DMS114 treated with DMSO at 0.1 percent for 48 hours (cell line): ENCODE measurements around the gene XPR1.
"Not testable (repeated sequence)": the region's sequence is repeated elsewhere in the genome, so short reads cannot be mapped to it uniquely, and the experiment has no call there.

Source experiments
- DNase-seq: peaks from one replicate; lab custom pipeline; 2025; ENCODE audit not compliant: unreplicated experiment; lab: John Stamatoyannopoulos, UW

Gene XPR1

GRCh38 chr1:180643693-180644092 lies 11.9 kb downstream of the XPR1 start:
- no peak for DNase-seq

DNA sequence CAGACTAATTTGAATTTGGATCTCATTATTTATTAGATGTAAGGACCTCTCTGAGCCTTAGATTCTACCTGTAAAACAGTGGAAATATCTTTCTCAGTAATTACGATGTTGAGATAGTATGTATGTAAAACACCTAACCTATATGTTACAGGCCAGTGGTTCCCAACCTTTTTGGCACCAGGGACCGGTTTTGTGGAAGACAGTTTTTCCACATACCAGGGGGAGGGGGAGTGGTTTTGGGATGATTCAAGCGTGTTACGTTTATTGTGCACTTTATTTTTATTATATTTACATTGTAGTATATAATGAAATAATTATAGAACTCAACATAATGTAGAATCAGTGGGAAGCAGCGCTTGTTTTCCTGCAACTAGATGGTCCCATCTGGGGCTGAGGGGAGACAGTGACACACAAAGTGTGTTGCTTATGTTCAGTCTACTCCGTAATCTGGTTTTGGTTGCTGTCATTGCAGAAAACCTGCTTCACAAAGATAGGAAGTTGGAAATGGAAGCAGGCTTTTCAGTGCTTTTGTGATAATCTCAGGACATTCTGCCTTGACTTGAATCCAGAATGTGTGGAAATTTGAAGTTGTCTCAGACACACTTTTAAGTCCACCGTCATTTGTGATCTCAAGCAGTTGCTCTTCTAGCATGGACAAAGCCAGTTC lies 12.8 kb downstream of the XPR1 start:
- DNase-seq, result no peak

GRCh38 chr1:180645261-180645660 lies 13.4 kb downstream of the XPR1 start:
- not testable (repeated sequence) for DNase-seq

DNA sequence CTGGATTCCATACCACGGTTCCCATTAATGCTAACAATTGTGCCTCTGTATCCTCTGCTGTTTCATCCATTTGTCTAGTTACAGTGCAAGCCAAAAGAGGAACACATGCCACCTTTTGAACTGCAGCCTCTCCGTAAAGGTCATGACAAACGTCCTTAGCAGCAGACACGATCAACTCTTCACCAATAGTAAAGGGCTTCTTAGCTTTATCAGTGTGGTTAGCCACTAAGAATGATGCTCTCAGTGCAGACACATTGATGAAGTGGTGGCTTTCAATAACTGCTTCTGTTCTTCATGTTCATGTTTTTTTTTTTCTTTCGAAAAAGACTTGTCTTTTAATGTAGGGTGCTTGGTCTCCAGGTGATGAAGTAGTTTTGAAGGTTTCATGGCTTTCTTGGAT lies 14.3 kb downstream of the XPR1 start:
- no peak for DNase-seq

- DNase-seq, result no peak
Observed at GRCh38 chr1:180646547-180646946, 14.7 kb downstream of the XPR1 start.

DNA sequence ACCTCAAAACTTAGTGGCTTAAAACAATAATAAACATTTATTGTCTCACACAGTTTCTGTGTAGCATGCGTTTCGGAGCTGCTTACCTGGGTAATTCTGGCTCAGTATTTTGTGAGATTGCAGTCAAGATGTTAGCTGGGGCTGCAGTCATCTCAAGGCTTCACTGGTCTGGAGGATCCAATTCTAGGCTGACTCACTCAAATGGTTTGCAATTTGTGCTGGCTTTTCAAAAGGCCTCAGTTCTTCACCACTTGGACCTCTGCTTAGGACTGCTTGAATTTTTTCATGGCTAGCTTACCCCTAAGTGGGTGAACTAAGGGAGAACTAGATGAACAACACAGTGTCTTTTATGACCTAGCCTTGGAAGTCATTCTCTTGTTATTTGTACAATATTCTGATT lies 21.0 kb downstream of the XPR1 start:
- no peak for DNase-seq

- no peak for DNase-seq
Observed at GRCh38 chr1:180662709-180663108, 30.9 kb downstream of the XPR1 start.

- no peak for DNase-seq
Observed at GRCh38 chr1:180670681-180671080, 38.9 kb downstream of the XPR1 start.

DNA sequence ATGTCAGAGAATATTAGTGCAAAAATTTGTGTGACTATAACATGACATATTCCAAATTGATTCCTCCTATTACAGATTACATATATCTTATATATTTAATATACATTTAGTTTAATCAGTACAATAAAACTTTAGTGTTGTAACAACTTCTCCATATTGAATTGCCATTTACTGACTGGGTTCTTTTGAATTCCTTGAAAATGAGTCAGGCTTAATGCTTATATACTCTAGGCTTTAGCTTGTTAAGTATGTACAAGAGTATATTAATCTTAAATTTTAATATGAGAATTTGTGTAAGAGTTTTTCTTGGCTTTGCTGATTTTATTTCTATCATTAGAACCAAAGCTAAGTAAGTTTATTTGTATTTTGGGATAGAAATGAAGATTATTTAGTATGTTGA lies 40.3 kb downstream of the XPR1 start:
- DNase-seq, result no peak

GRCh38 chr1:180672505-180672904 lies 40.7 kb downstream of the XPR1 start:
- no peak for DNase-seq

DNA sequence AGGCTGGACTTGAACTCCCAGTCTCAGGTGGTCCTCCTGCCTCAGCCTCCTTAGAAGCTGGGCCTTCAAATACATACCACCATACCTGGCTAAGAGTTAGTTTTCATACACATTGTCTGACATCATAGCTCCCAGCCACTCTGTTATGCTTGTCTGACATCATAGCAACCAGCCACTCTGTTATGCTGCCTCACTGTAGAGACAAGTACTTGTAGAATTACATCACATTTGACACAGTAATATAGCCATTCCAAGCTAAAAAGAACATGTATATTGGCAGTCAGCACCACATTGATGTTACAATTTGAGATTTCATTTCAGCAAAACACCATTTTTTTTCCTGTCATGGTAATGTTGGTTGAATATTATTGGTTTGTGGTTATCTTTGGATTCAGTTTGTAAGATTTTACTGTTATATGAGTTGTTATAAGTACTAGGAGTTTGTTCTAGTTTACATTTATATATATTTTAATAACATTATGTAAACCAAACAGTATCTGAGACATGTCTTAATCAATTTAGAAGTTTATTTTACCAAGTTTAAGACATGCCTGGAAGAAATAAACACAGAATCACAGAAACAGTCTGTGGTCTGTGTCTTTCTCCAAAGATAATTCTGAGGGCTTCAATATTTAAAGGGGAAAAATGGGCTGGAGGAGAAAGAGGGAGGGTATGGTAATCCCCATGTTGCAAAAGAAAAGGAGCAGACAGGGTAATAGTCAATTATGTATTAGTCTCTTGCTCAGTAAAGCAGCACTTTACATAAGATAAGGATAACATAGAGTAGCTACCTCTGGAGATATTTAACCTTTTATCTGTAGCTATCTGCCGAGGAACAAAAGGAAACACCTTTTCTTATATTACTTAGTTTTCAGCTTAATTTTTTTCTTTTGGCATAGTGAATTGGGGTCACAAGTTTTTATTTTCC lies 43.0 kb downstream of the XPR1 start:
- DNase-seq, result no peak

DNA sequence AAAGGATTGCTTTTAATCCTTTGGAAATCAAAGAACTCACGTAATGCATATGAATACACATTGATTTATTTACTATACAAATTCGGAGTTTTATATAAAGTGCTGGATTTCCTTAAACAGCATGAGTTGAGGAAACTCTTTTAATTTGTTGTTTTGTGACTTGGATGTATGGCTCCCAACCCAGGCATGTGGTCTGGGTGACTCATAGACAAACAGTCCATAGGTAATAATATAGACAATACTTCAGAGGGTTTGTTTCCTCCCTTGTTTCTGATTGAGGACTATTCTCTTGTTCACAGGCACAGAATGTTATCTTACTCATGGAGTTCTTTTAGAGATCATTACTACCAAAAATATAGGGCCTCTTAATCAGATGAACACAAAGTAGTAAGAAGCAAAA lies 43.8 kb downstream of the XPR1 start:
- no peak for DNase-seq

GRCh38 chr1:180680558-180681144 lies 48.8 kb downstream of the XPR1 start:
- no peak for DNase-seq

GRCh38 chr1:180683117-180683516 lies 51.3 kb downstream of the XPR1 start:
- DNase-seq, result not testable (repeated sequence)

DNA sequence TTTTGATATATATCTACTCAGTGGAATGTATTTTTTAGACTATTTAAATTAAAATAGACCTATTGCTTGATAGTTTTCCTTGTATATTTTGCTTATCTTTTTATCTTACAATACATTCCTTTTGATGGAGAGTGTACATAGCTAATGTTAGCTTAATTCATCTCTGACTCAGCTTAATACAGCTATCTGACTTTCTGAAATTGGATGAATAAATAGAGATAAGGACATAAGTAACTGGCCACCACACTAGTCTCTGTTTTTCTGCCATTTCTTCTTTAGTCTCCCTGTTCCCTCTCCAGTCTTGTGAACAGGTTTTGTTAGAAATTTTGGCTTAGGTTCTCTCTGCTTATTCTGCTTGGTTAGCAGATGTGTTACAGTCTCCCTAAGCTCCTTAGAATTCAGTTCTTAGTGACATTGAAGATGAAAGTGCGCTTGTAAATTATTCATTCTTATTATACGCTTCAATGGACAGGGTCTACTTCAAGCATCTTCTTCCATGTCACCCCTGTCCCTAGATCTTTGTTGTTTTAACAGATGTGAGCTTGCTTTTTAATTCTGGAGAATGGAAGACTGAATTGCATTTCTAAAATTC lies 59.6 kb downstream of the XPR1 start:
- no peak for DNase-seq

DNA sequence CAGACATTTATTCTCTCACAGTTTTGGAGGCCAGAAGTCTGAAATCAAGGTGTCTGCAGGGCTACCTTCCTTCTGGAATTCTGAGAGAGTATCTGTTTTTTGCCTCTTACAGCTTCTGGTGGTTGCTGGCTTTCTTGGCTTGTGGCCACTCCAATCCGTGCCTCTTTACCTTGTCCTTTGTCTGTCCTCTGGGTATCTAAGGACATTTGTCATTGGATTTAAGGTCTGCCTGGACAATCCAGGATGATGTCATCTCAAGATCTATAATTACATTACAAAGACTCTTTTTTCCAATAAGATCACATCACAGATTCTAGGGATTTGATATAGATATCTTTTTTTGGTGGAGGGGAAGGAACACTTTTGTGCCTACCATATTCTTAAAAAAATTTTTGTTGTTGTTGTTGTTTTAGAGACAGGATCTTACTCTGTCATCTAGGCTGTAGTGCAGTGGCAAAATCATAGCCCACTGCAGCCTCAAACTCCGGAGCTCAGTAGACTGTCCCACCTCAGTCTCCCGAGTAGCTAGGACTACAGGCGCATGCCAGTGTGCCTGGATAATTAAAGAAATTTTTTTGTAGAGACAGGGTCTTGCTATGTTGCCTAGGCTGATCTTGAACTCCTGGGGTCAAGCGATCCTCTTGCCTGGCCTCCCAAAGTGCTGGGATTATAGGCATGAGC lies 61.9 kb downstream of the XPR1 start:
- no peak for DNase-seq

DNA sequence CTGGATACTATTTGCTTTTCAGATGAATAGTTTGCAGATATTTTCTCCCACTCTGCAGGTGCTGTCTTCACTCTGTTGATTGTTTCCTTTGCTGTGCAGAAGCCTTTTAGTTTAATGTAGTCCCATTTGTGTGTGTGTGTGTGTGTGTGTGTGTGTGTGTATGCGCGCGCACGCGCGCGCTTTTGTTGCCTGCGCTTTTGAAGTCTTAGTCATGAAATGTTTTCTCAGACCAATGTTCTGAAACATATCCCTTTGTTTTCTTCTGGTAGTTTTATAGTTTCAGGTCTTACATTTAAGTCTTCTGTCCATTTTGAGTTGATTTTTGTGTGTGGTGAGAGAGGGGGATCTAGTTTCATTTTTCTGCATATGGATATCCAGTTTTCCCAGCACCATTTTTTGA lies 63.5 kb downstream of the XPR1 start:
- no peak for DNase-seq

DNA sequence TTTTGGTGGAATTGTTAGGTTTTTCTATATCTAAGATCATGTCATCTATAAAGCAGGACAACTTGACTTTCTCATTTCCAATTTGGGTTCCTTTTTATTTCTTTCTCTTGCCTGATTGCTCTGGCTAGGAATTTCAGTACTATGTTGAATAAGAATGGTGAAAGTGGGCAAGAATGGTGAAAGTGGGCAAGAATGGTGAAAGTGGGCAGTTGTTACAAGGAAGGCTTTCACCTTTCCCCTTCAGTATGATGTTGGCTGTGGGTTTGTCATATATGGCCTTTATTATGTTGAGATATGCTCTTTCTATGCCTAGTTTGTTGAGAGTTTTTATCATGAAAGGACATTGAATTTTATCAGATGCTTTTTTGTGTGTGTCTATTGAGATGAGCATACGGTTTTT lies 64.5 kb downstream of the XPR1 start:
- no peak for DNase-seq

DNA sequence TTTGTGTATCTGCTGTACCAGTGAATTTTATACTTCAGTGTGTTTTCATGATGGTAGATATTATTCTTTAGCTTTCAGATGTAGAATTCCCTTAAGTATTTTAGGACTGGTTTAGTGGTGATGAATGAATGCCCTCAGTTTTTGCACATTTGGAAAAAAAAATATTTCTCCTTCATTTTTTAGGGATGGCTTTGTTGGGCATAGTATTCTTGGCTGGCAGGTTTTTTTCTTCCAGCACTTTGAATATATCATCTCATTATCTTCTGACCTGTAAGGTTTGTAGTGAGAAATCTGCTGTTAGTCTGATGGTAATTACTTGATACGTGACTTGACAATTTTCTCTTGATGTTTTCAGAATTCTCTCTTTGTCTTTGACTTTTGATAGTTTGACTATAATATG lies 66.8 kb downstream of the XPR1 start:
- no peak for DNase-seq

DNA sequence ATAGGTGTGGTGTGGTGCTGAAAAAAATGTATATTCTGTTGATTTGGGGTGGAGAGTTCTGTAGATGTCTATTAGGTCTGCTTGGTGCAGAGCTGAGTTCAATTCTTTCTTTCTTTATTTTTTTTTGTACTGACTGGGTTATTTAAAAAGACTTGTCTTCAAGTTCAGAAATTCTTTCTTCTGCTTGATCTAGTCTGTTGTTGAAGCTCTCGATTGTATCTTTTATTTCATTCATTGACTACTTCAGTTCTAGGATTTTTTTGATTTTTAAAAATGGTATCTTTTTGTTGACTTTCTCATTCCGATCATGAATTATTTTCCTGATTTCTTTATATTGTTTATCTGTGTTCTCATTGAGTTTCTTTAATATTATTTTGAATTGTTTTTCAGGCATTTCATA lies 70.6 kb downstream of the XPR1 start:
- DNase-seq, result not testable (repeated sequence)

GRCh38 chr1:180710746-180711145 lies 78.9 kb downstream of the XPR1 start:
- DNase-seq, result not testable (repeated sequence)
